Fibroblast of skin of back (primary cell): ENCODE results near the gene LMO7.

Source experiments
- DNase-seq: peaks from one replicate; pipeline ENCODE4 v3.0.0-alpha.2; 2013

Gene LMO7

GRCh38 chr13:75855847-75856246 is 219.7 kb downstream of the LMO7 start:
- DNase-seq = no peak

- DNase-seq = no peak
Observed at GRCh38 chr13:75857291-75857690, 221.2 kb downstream of the LMO7 start.

GRCh38 chr13:75860935-75861334 is 224.8 kb downstream of the LMO7 start:
- no peak for DNase-seq

- no peak for DNase-seq
Observed at GRCh38 chr13:75861786-75862185, 225.7 kb downstream of the LMO7 start.

GRCh38 chr13:75864718-75865117 is 228.6 kb downstream of the LMO7 start:
- peak; percentile 71 for DNase-seq

GRCh38 chr13:75867379-75868117 is 231.4 kb downstream of the LMO7 start:
- no peak for DNase-seq

- DNase-seq = no peak
Observed at GRCh38 chr13:75869981-75870380, 233.9 kb downstream of the LMO7 start.

- DNase-seq = peak; percentile 28
Observed at GRCh38 chr13:75870397-75870903, 234.3 kb downstream of the LMO7 start.

- DNase-seq = no peak
Observed at GRCh38 chr13:75871059-75871458, 234.9 kb downstream of the LMO7 start.

GRCh38 chr13:75872980-75873379 is 236.8 kb downstream of the LMO7 start:
- DNase-seq = no peak

GRCh38 chr13:75873494-75873893 is 237.4 kb downstream of the LMO7 start:
- no peak for DNase-seq

GRCh38 chr13:75875450-75875849 is 239.3 kb downstream of the LMO7 start:
- no peak for DNase-seq

GRCh38 chr13:75876142-75877050 is 240.3 kb downstream of the LMO7 start:
- DNase-seq = peak; percentile 61

- DNase-seq = no peak
Observed at GRCh38 chr13:75877071-75877470, 240.9 kb downstream of the LMO7 start.

- no peak for DNase-seq
Observed at GRCh38 chr13:75879656-75880055, 243.5 kb downstream of the LMO7 start.

- DNase-seq = no peak
Observed at GRCh38 chr13:75881109-75881775, 245.1 kb downstream of the LMO7 start.

- DNase-seq = no peak
Observed at GRCh38 chr13:75882261-75882660, 246.1 kb downstream of the LMO7 start.

GRCh38 chr13:75889427-75889826 is 253.3 kb downstream of the LMO7 start:
- DNase-seq = no peak

- DNase-seq = no peak
Observed at GRCh38 chr13:75895168-75895567, 259.0 kb downstream of the LMO7 start.

GRCh38 chr13:75896271-75896670 is 260.1 kb downstream of the LMO7 start:
- peak; percentile 32 for DNase-seq

GRCh38 chr13:75897386-75897785 is 261.3 kb downstream of the LMO7 start:
- no peak for DNase-seq

- no peak for DNase-seq
Observed at GRCh38 chr13:75901501-75901900, 265.4 kb downstream of the LMO7 start.
